GM18517 (cell line): Measurements from ENCODE around the gene POLR2C.

ENCODE experiments used
- ATAC-seq: cut with Tn5 transposase; IDR thresholded peaks from one replicate; pipeline ENCODE4 v1.9.1; 2021; ENCODE audit warnings: mild to moderate bottlenecking, moderate library complexity; ENCODE audit not compliant: unreplicated experiment

The POLR2C gene

DNA sequence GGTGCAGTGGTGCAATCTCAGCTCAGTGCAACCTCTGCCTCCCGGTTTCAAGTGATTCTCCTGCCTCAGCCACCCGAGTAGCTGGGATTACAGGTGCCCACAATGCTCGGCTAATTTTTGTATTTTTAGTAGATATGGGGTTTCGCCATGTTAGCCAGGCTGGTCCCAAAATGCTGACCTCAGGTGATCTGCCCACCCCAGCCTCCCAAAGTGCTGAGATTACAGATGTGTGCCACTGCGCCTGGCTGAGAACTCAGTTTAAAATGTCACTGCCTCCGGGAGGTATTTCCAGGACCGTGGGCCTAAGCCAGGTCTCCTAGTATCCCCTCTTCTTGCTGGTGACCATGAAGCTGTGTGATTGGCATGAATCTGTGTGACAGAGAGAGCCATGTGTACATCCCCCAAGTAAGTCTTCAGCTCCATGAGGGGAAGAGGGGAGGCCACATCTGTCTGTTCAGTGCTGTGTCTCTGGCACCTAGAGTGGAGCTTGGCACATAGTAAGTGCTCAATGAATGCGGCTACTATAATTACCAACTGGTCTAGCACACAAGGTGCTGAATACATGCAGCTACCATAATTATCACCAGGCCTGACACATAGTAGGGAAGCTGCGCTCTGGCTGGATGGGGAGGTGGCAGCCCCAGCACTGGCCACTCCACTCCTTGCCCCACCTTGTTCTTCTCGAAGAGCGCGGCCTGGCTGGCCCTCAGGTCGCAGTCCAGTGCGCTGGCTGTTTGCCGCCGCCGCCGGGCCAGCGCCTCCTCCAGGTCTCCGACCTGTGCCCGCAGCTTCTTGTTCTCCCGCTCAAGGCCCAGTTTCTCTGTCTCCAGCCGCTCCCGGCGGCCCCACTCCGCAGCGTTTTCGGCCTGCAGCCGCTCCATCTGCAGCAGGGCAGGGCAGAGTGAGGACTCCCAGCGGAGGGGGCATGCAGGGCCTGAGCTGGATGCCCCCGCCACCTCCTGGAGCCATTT lies 55.2 kb downstream of the POLR2C start:
- ATAC-seq: no peak

- ATAC-seq: no peak
Measured at GRCh38 chr16:57518520-57518919, 56.0 kb downstream of the POLR2C start.

DNA sequence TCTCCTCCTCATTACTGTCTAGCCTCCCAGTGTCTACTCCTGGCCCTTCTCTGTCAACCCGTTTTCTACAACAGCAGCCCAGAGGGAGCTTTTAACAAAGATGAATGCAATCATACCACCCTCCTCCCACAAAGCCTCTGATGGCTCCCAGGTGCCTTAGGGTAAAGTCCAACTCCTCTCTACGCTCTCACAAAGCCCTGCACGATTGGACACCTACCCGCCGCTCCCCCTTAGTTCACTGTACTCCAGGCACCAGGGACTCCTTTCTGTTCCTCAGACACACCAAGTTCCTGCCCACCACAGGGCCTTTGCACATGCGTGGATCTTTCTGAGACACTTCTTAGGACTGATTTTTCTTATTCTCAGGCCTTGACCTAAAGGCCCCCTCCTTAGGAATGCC lies 56.4 kb downstream of the POLR2C start:
- ATAC-seq: no peak

DNA sequence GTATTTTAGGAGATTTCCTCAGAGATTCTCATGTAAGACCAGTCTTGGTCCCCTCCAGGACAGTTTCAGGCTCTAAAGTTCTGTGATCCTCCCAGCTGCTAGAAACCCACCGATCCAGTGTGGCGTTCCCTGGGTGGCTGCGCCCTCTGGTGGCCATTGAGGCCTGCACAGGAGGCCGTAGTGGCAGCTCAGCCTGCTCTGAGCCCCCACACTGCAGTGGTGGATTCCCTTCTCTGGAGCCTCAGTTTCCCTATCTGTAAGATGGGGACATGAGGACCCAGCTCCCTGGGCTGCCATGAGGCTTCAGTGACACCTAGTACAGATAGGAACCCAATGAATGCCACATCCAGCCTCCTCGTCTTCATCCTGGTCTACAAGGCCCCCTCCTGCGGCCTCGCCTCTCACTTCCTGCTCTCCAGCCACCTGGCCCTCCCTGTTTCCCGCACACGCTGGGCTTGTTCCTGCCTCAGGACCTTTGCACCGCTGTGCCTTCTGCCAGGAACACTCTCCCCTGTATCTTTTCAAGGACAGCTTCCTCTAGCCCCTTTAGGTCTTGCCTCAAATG lies 57.4 kb downstream of the POLR2C start:
- no peak for ATAC-seq
